ENCODE results near the gene ZNF678. TPM values are rescaled to one million over a fixed set of nuclear protein-coding genes. Genes with fewer than 3 reads are reported as not detected.

Gene ZNF678
- total and polyA plus RNA-seq, 2 of the 4 experiments (the other 2 are of a cell fraction), result 1.3 to 4.8 TPM

- peak overlapping the region; percentile 97 for H2AFZ ChIP-seq (replicated peaks; ENCODE audit: low read length, poor library complexity)
- 0 out of 2 replicates have a peak overlapping the region, but pooled peaks have one; percentile 78 for H3K14ac ChIP-seq (replicated peaks; ENCODE audit: low read depth, low read length)
- in situ Hi-C loops (cut with MboI; ENCODE audit: low sequenced_read_pairs) (no loop called here), dilution Hi-C loops (cut with HindIII; ENCODE audit: low sequenced_read_pairs, unreplicated experiment) (no loop called here), intact Hi-C loops (cut with micrococcal nuclease) (loop anchor here (10.0 kb wide), 1 partner anchor 402 kb away; the partner anchor contains the start of gene WNT9A)
- H2AK9ac ChIP-seq (replicated peaks; ENCODE audit: low read depth, low read length, poor library complexity), result peak overlapping the region; percentile 44
- H3K4ac ChIP-seq (ENCODE audit: low read depth, low read length), result peak overlapping the region; percentile 86
- H2BK15ac ChIP-seq (ENCODE audit: low read depth, low read length), result 0 out of 3 replicates have a peak overlapping the region, but pooled peaks have one; percentile 55
- ATAC-seq (ENCODE audit: low read depth), result peak; percentile 97
- H4K8ac ChIP-seq (ENCODE audit: low read depth in 2 of 2, low read length in 2 of 2), result peak overlapping the region; percentile 95 to 97
- H3K36me3 ChIP-seq (ENCODE audit: control insufficient read depth, insufficient read depth, low read length), result no peaks in the 10 kb centered on the region
- no peak overlapping the region for H2BK5ac ChIP-seq (ENCODE audit: low read depth, low read length, poor library complexity, severe bottlenecking)
- H3K4me3 ChIP-seq (ENCODE audit: insufficient read depth, low read depth, low read length), result peak overlapping the region; percentile 60
- H3K23ac ChIP-seq (ENCODE audit: low read depth, low read length), result no peak overlapping the region
- peak overlapping the region; percentile 78 for H4K91ac ChIP-seq (ENCODE audit: insufficient read depth, low read depth, low read length)
- H3K9ac ChIP-seq (ENCODE audit: low read depth, low read length), result peak overlapping the region; percentile 71
- peak; percentile 80 for DNase-seq
- BruUV-seq (replicated peaks), result no TSS peak
- peak overlapping the region; percentile 86 for H4K5ac ChIP-seq (ENCODE audit: low read depth, low read length)
- ChIA-PET CTCF (interaction anchor here (0.6 to 1.0 kb wide), 7 partner anchors 11 to 695 kb away, joined by 3 to 5 read pairs (median 3); partner anchors contain the start of gene ZNF678), POLR2A (ENCODE audit: unreplicated experiment) (no interaction called here)
- WGBS, 2 experiments (ENCODE audit: extremely low coverage in 2 of 2, insufficient read length in 1 of 2), result 1% methylated on average over 22 of the region's 84 CpGs; no CpG with 5 or more reads in 1 of the 2 experiments
- H2BK120ac ChIP-seq (ENCODE audit: low read depth, low read length), result peak overlapping the region; percentile 79
- peak overlapping the region; percentile 70; the same call in 1 of the 2 replicates for H3K56ac ChIP-seq (ENCODE audit: extremely low read depth, insufficient read depth, low read length)
- peak overlapping the region; percentile 8; the same call in 1 of the 2 replicates for H2AK5ac ChIP-seq (ENCODE audit: low read depth, low read length)
- peak overlapping the region; percentile 39 for H3K18ac ChIP-seq (ENCODE audit: low read depth, low read length)
- peak overlapping the region; percentile 73 for H3K4me2 ChIP-seq (ENCODE audit: low read depth, low read length)
- H4K20me1 ChIP-seq (ENCODE audit: insufficient read depth, low read length), result no peaks in the 10 kb centered on the region
- peaks cover 2% of the 10 kb centered on the region; the same call in 1 of the 2 replicates for H3K9me1 ChIP-seq (ENCODE audit: insufficient read depth, low read length)
- H2BK20ac ChIP-seq (ENCODE audit: low read depth, low read length), result 0 out of 2 replicates have a peak overlapping the region, but pooled peaks have one; percentile 54
- H3K27me3 ChIP-seq (ENCODE audit: control insufficient read depth, insufficient read depth, low read length), result no peaks in the 10 kb centered on the region
- H3K4me1 ChIP-seq (ENCODE audit: control insufficient read depth, insufficient read depth, low read length), result peaks cover 2% of the 10 kb centered on the region; the same call in 1 of the 2 replicates
- H3K9me3 ChIP-seq (ENCODE audit: control insufficient read depth, insufficient read depth, low read length), result no peaks in the 10 kb centered on the region
- H3K79me1 ChIP-seq (ENCODE audit: low read depth in 1 of 2, low read length in 2 of 2), result peaks cover 0 to 7% of the 10 kb centered on the region in 2 experiments; a peak in 1 of 4 replicates
- H3K27ac ChIP-seq (ENCODE audit: insufficient read depth, low read length), result peak overlapping the region; percentile 67
- TF ChIP-seq CTCF (conservative IDR thresholded peaks at IDR 0.05; ENCODE audit: low read depth, low read length) (peak; percentile 94), USF2 (IDR thresholded peaks at IDR 0.05; ENCODE audit: low read depth, low read length) (no peak), RCOR1 (IDR thresholded peaks at IDR 0.05; ENCODE audit: insufficient replicate concordance, low read length) (no peak), BHLHE40 (IDR thresholded peaks at IDR 0.05; ENCODE audit: low read depth, low read length) (no peak), SMC3 (IDR thresholded peaks at IDR 0.05; ENCODE audit: low read depth, low read length) (peak; percentile 48), FOS (IDR thresholded peaks at IDR 0.05; ENCODE audit: low read depth, low read length) (no peak), POLR2A (IDR thresholded peaks at IDR 0.05; ENCODE audit: low read depth, low read length) (no peak), MAFK (IDR thresholded peaks at IDR 0.05; ENCODE audit: low read depth, low read length) (no peak), ELK1 (IDR thresholded peaks at IDR 0.05; ENCODE audit: borderline replicate concordance, low read depth, low read length) (no peak), RAD21 (IDR thresholded peaks at IDR 0.05; ENCODE audit: low read length) (peak; percentile 45), MXI1 (IDR thresholded peaks at IDR 0.05; ENCODE audit: borderline replicate concordance, low read depth, low read length) (peak; percentile 36; the same call in 1 of the 2 replicates), NFE2L2 (IDR thresholded peaks at IDR 0.05; ENCODE audit: low read depth, low read length) (no peak)
These were observed 20.9 kb upstream of the ZNF678 start for GRCh38 chr1:227542153-227543120.
